Measurements from ENCODE around the gene TEX35.
"Not testable (repeated sequence)": the region's sequence is repeated elsewhere in the genome, so short reads cannot be mapped to it uniquely, and the experiment has no call there.

The TEX35 gene

GRCh38 chr1:178495741-178496409, 17.0 kb upstream of the TEX35 start:
- Histone ChIP-seq H3K27me3 (ENCODE audit: control insufficient read depth, insufficient read depth, low read length) (no peaks in the 10 kb centered on the region), H3K9me3 (ENCODE audit: control insufficient read depth, insufficient read depth, low read length) (no peaks in the 10 kb centered on the region), H3K4me1 (ENCODE audit: control insufficient read depth, insufficient read depth, low read length) (no peaks in the 10 kb centered on the region), H3K36me3 (ENCODE audit: control insufficient read depth, insufficient read depth, low read length) (no peaks in the 10 kb centered on the region), H3K4me3 (ENCODE audit: low read depth, low read length) (no peak overlapping the region), H3K9ac (ENCODE audit: low read depth, low read length) (no peak overlapping the region)

GRCh38 chr1:178496410-178497135, 16.3 kb upstream of the TEX35 start, which contains the start of gene CLEC20A:
TSS of gene CLEC20A (minus strand) at chr1:178496964. CDS start at chr1:178496939, 25 bp downstream.
- Histone ChIP-seq H3K4me3 (ENCODE audit: low read depth, low read length) (no peak within 1 kb of the TSS), H3K27me3 (ENCODE audit: control insufficient read depth, insufficient read depth, low read length) (no peaks in the 10 kb centered on the region), H3K9me3 (ENCODE audit: control insufficient read depth, insufficient read depth, low read length) (no peaks in the 10 kb centered on the region), H3K36me3 (ENCODE audit: control insufficient read depth, insufficient read depth, low read length) (no peaks in the 10 kb centered on the region), H3K4me1 (ENCODE audit: control insufficient read depth, insufficient read depth, low read length) (no peaks in the 10 kb centered on the region), H3K9ac (ENCODE audit: low read depth, low read length) (no peak within 1 kb of the TSS)

GRCh38 chr1:178497903-178498478, 14.9 kb upstream of the TEX35 start:
- no peaks in the 10 kb centered on the region for H3K4me1 ChIP-seq (ENCODE audit: control insufficient read depth, insufficient read depth, low read length)

GRCh38 chr1:178498896-178499675, 13.8 kb upstream of the TEX35 start:
- Histone ChIP-seq H3K9me3 (ENCODE audit: control insufficient read depth, insufficient read depth, low read length) (no peaks in the 10 kb centered on the region), H3K9ac (ENCODE audit: low read depth, low read length) (no peak overlapping the region), H3K4me3 (ENCODE audit: low read depth, low read length) (no peak overlapping the region), H3K4me1 (ENCODE audit: control insufficient read depth, insufficient read depth, low read length) (no peaks in the 10 kb centered on the region), H3K27me3 (ENCODE audit: control insufficient read depth, insufficient read depth, low read length) (no peaks in the 10 kb centered on the region), H3K36me3 (ENCODE audit: control insufficient read depth, insufficient read depth, low read length) (no peaks in the 10 kb centered on the region)

More at GRCh38 chr1:178497903-178498478, 14.9 kb upstream of the TEX35 start:
- Histone ChIP-seq H3K27me3 (ENCODE audit: control insufficient read depth, insufficient read depth, low read length) (no peaks in the 10 kb centered on the region), H3K4me3 (ENCODE audit: low read depth, low read length) (no peak overlapping the region), H3K9me3 (ENCODE audit: control insufficient read depth, insufficient read depth, low read length) (no peaks in the 10 kb centered on the region), H3K36me3 (ENCODE audit: control insufficient read depth, insufficient read depth, low read length) (no peaks in the 10 kb centered on the region), H3K9ac (ENCODE audit: low read depth, low read length) (no peak overlapping the region)

- no peaks in the 10 kb centered on the region for H3K36me3 ChIP-seq (ENCODE audit: control insufficient read depth, insufficient read depth, low read length)
- H3K27me3 ChIP-seq (ENCODE audit: control insufficient read depth, insufficient read depth, low read length) = no peaks in the 10 kb centered on the region
- H3K9me3 ChIP-seq (ENCODE audit: control insufficient read depth, insufficient read depth, low read length) = no peaks in the 10 kb centered on the region
- H3K4me3 ChIP-seq (ENCODE audit: low read depth, low read length) = no peak overlapping the region
- H3K4me1 ChIP-seq (ENCODE audit: control insufficient read depth, insufficient read depth, low read length) = no peaks in the 10 kb centered on the region
- no peak overlapping the region for H3K9ac ChIP-seq (ENCODE audit: low read depth, low read length)
These were observed 12.7 kb upstream of the TEX35 start for GRCh38 chr1:178500091-178500770.

GRCh38 chr1:178500936-178501554, 11.9 kb upstream of the TEX35 start:
- H3K9me3 ChIP-seq (ENCODE audit: control insufficient read depth, insufficient read depth, low read length) = no peaks in the 10 kb centered on the region
- H3K4me3 ChIP-seq (ENCODE audit: low read depth, low read length) = no peak overlapping the region
- H3K27me3 ChIP-seq (ENCODE audit: control insufficient read depth, insufficient read depth, low read length) = no peaks in the 10 kb centered on the region
- no peak overlapping the region for H3K9ac ChIP-seq (ENCODE audit: low read depth, low read length)
- H3K4me1 ChIP-seq (ENCODE audit: control insufficient read depth, insufficient read depth, low read length) = no peaks in the 10 kb centered on the region
- no peaks in the 10 kb centered on the region for H3K36me3 ChIP-seq (ENCODE audit: control insufficient read depth, insufficient read depth, low read length)

GRCh38 chr1:178501705-178502329, 11.1 kb upstream of the TEX35 start:
- H3K9me3 ChIP-seq (ENCODE audit: control insufficient read depth, insufficient read depth, low read length) = no peaks in the 10 kb centered on the region
- no peak overlapping the region for H3K9ac ChIP-seq (ENCODE audit: low read depth, low read length)
- H3K27me3 ChIP-seq (ENCODE audit: control insufficient read depth, insufficient read depth, low read length) = no peaks in the 10 kb centered on the region
- no peaks in the 10 kb centered on the region for H3K36me3 ChIP-seq (ENCODE audit: control insufficient read depth, insufficient read depth, low read length)
- H3K4me3 ChIP-seq (ENCODE audit: low read depth, low read length) = no peak overlapping the region
- no peaks in the 10 kb centered on the region for H3K4me1 ChIP-seq (ENCODE audit: control insufficient read depth, insufficient read depth, low read length)

- Histone ChIP-seq H3K4me1 (ENCODE audit: control insufficient read depth, insufficient read depth, low read length) (no peaks in the 10 kb centered on the region), H3K27me3 (ENCODE audit: control insufficient read depth, insufficient read depth, low read length) (no peaks in the 10 kb centered on the region), H3K4me3 (ENCODE audit: low read depth, low read length) (no peak overlapping the region), H3K9ac (ENCODE audit: low read depth, low read length) (no peak overlapping the region), H3K9me3 (ENCODE audit: control insufficient read depth, insufficient read depth, low read length) (no peaks in the 10 kb centered on the region), H3K36me3 (ENCODE audit: control insufficient read depth, insufficient read depth, low read length) (no peaks in the 10 kb centered on the region)
These were observed 10.6 kb upstream of the TEX35 start for GRCh38 chr1:178502330-178502714.

GRCh38 chr1:178502856-178503255, 10.1 kb upstream of the TEX35 start:
- no peaks in the 10 kb centered on the region for H3K4me1 ChIP-seq (ENCODE audit: control insufficient read depth, insufficient read depth, low read length)
- no peaks in the 10 kb centered on the region for H3K36me3 ChIP-seq (ENCODE audit: control insufficient read depth, insufficient read depth, low read length)
- H3K4me3 ChIP-seq (ENCODE audit: low read depth, low read length) = no peak overlapping the region
- no peaks in the 10 kb centered on the region for H3K9me3 ChIP-seq (ENCODE audit: control insufficient read depth, insufficient read depth, low read length)
- no peak overlapping the region for H3K9ac ChIP-seq (ENCODE audit: low read depth, low read length)
- no peaks in the 10 kb centered on the region for H3K27me3 ChIP-seq (ENCODE audit: control insufficient read depth, insufficient read depth, low read length)

- not testable (repeated sequence) for H3K4me1 ChIP-seq (ENCODE audit: control insufficient read depth, insufficient read depth, low read length); H3K27me3 ChIP-seq (ENCODE audit: control insufficient read depth, insufficient read depth, low read length); H3K9ac ChIP-seq (ENCODE audit: low read depth, low read length); H3K9me3 ChIP-seq (ENCODE audit: control insufficient read depth, insufficient read depth, low read length); H3K4me3 ChIP-seq (ENCODE audit: low read depth, low read length); H3K36me3 ChIP-seq (ENCODE audit: control insufficient read depth, insufficient read depth, low read length)
These were observed 9.6 kb upstream of the TEX35 start for GRCh38 chr1:178503316-178503715.

Measured in iPS-15b (cell line).